Measurements from ENCODE around the gene UBTF.

DNA sequence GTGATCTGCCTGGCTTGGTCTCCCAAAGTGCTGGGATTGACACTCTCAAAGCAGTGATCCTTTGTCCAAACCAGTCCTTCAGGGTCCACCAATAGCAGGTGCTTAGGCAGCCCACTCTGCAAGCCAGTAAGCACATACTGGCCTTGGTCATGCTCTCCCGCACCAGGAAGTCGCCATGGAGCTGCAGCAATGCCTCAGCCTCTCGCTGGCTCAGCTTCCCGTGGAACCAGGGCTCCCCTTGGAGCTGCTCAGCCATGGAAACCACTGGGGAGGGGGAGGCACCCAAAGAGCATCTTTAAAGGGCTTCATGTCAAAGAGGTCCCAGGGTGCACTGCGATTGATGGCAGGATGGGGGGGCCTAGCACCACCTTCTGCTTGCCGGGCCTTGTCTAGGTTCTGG lies 9.6 kb upstream of the UBTF start:
- TF ChIP-seq, protein P1, sequence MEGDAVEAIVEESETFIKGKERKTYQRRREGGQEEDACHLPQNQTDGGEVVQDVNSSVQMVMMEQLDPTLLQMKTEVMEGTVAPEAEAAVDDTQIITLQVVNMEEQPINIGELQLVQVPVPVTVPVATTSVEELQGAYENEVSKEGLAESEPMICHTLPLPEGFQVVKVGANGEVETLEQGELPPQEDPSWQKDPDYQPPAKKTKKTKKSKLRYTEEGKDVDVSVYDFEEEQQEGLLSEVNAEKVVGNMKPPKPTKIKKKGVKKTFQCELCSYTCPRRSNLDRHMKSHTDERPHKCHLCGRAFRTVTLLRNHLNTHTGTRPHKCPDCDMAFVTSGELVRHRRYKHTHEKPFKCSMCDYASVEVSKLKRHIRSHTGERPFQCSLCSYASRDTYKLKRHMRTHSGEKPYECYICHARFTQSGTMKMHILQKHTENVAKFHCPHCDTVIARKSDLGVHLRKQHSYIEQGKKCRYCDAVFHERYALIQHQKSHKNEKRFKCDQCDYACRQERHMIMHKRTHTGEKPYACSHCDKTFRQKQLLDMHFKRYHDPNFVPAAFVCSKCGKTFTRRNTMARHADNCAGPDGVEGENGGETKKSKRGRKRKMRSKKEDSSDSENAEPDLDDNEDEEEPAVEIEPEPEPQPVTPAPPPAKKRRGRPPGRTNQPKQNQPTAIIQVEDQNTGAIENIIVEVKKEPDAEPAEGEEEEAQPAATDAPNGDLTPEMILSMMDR (conservative IDR thresholded peaks at IDR 0.05) = no peak
- TF ChIP-seq ZFX (IDR thresholded peaks at IDR 0.05) = no peak
